RWPE1 (cell line): ENCODE measurements around the gene CEP78.

Experiments
- CTCF ChIA-PET: fragments of 350-600 bp; sonication (Branson Sonifier 250); formaldehyde crosslinking; extraction: SDS; loops from one replicate; lab custom pipeline; 2021; lab: Yijun Ruan, JAX
- POLR2A ChIA-PET: fragments of 400-600 bp; formaldehyde crosslinking; extraction: SDS; loops from one replicate; lab custom pipeline; 2020; ENCODE audit warnings: antibody characterized with exemption; ENCODE audit not compliant: low non-redundant PET; lab: Yijun Ruan, JAX
- DNase-seq: peaks from one replicate; pipeline ENCODE4 v3.0.0; 2012; ENCODE audit warnings: low spot score
- H3K27ac ChIP-seq: fragments of 450-650 bp; 2 replicates; pipeline ENCODE4 v1.5.1; 2017
- TF ChIP-seq, protein P1 (sequence below): fragments of 450-650 bp; conservative IDR thresholded peaks from 2 replicates; pipeline ENCODE4 v1.5.1; 2017; ENCODE audit warnings: low read depth, mild to moderate bottlenecking

The CEP78 gene

DNA sequence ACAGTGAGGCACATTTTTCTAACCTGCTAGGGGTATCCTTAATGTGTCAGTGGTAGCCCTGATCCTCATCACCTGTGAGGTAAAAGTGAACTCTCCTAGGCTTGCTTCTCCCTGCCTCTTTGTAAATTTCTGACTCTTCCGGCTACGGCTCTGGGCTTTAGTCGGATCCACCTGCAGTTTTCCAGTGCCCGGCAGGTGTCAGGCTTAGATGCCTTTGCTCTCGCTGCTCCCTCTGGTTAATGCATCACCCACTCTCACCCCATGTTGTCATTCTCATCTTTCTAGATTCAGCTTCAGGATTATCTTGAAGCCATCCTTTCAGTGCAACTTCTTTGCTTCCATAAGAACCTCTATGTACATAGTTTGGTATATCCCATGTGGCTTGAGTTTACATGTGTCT lies 3.6 kb downstream of the CEP78 start:
- no peak overlapping the region for H3K27ac ChIP-seq
- DNase-seq: peak; percentile 66
- ChIA-PET POLR2A (interaction anchor here (1.0 kb wide), 1 partner anchor 57 kb away, joined by 7 read pairs; the partner anchor contains the start of gene PSAT1), CTCF (interaction anchor here (0.6 to 1.8 kb wide), 21 partner anchors 8 to 806 kb away, joined by 3 to 11 read pairs (median 3); partner anchors contain the start of gene PSAT1)
- TF ChIP-seq, protein P1, sequence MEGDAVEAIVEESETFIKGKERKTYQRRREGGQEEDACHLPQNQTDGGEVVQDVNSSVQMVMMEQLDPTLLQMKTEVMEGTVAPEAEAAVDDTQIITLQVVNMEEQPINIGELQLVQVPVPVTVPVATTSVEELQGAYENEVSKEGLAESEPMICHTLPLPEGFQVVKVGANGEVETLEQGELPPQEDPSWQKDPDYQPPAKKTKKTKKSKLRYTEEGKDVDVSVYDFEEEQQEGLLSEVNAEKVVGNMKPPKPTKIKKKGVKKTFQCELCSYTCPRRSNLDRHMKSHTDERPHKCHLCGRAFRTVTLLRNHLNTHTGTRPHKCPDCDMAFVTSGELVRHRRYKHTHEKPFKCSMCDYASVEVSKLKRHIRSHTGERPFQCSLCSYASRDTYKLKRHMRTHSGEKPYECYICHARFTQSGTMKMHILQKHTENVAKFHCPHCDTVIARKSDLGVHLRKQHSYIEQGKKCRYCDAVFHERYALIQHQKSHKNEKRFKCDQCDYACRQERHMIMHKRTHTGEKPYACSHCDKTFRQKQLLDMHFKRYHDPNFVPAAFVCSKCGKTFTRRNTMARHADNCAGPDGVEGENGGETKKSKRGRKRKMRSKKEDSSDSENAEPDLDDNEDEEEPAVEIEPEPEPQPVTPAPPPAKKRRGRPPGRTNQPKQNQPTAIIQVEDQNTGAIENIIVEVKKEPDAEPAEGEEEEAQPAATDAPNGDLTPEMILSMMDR: peak; percentile 73

DNA sequence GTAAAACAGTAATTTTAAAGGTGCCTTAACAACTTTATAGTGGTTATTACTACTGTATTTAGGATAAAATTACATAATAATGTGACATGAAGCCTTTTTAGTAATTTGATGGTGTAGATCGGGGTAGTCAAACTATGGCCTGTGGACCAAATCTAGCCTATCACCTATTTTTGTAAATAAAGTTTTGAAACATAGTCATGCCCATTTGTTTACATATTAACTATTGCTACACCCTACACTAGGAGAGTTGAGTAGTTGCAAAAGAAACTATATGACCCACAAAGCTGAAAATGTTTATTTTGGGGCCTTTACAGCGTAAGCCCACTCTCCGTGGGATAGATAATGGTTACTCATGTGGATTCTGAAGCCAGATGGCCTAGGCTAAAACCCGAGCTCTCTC lies 6.2 kb downstream of the CEP78 start:
- ChIA-PET CTCF (interaction anchor here (0.6 kb wide), 1 partner anchor 147 kb away, joined by 3 read pairs; no protein-coding TSS in a partner anchor), POLR2A (no interaction called here)
- no peak overlapping the region for H3K27ac ChIP-seq
- DNase-seq: no peak
- TF ChIP-seq, protein P1: no peak

DNA sequence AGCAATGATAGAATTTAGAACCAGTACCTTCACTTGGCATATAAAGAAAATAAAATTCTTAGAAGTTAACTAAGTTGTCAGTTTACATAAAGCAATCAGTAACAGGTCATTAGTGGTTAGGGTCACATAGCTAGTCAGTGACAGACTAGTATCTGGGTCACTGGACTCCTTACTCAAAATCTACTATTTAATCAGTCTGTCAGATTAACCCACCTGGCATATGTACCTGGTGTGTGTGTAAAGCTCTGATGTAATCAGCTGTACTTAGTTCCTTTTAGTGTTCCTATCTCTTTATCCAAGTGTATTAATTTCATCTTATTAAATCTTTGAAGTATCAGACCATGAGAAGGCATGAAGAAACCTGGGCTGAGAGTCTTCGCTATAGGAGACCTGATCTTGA lies 7.3 kb downstream of the CEP78 start:
- ChIA-PET POLR2A (no interaction called here), CTCF (no interaction called here)
- no peak overlapping the region for H3K27ac ChIP-seq
- TF ChIP-seq, protein P1: no peak
- no peak for DNase-seq

DNA sequence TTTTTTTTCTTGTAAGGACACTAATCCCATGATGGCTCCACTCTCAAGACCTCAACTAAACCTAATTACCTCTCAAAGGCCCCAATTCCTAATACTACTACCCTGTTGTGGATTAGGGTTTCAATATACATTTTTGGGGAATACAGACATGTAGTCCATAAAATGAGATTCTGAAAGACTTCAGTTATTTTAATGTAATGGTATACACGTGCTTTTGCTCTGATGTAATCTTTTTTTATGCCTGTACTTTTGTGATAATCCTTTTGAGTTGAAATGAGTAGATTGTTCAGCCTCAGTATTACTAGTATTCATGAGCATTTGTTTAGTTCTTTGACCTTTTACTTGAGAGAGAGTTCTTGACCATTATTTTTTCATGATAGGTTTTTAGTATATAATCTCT lies 9.5 kb downstream of the CEP78 start:
- ChIA-PET CTCF (no interaction called here), POLR2A (no interaction called here)
- H3K27ac ChIP-seq: no peak overlapping the region
- TF ChIP-seq, protein P1: no peak
- DNase-seq: no peak

DNA sequence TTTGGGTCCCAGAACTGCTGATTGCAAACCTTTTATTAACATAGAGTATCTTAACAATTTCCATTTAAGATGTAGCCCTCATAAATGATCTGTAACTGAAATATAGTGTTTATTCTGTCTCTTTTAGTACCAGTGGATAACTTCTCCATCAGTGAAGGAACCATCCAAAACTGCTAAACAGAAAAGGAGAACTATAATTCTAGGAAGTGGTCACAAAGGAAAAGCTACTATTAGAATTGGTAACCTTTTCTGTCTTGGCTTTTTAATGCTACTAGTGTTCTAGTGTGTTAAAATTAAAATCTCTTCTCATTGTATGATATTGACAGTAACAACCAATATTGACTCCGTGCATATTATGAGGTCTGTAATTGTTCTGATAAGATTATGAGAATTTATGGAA lies 12.8 kb downstream of the CEP78 start:
- no peak for DNase-seq
- TF ChIP-seq, protein P1: no peak
- CTCF ChIA-PET: interaction anchor here (1.0 to 1.8 kb wide), 2 partner anchors 9 to 10 kb away, joined by 3 to 5 read pairs; no protein-coding TSS in a partner anchor
- POLR2A ChIA-PET: no interaction called here
- H3K27ac ChIP-seq: no peak overlapping the region

DNA sequence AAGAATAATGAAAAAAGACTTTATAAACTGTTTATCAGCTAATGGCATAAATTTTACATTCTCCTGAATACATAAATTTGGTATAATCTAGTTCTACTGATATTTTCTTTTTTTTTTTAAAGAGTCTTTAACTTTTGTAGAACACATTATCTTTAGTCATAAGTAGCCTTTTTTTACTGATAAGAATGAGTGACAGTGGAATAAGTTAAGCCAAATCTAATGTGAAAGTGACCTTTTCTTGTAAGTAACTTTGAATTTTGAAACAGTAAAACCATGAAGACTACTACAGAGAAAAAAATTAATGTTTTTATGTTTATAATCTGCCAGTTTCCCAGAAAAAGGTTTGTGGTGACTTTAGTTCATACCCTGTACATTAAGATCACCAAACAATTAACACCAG lies 13.7 kb downstream of the CEP78 start:
- no peak overlapping the region for H3K27ac ChIP-seq
- no peak for DNase-seq
- POLR2A ChIA-PET: no interaction called here
- TF ChIP-seq, protein P1: no peak
- CTCF ChIA-PET: no interaction called here

DNA sequence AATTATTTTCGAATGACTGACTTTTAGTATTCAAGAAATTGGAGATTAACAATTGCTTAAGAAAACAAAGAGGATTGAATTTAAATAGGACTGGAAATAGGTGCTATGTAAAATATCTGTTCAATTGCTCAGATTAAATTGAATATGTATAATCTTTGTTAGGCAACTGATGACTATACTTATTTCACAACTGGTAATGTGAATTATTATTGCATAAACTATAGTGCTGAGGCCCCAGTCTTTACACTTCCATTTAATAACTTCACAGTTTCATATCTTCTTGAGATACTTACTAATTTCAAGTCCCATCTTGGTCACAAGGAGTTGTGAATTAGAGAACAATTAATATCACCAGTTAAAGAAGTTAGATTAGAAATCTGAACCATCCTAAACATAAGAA lies 16.7 kb downstream of the CEP78 start:
- DNase-seq: no peak
- H3K27ac ChIP-seq: no peak overlapping the region
- ChIA-PET POLR2A (no interaction called here), CTCF (no interaction called here)
- TF ChIP-seq, protein P1: no peak
